Testis (tissue), 3 donors: ENCODE data around the gene SEL1L2. TPM values are rescaled to one million over a fixed set of nuclear protein-coding genes. Genes with fewer than 3 reads are reported as not detected.

Source experiments
- DNase-seq: peaks from one replicate; pipeline ENCODE4 v3.0.0-alpha.2; 2019
- H3K27ac ChIP-seq, 2 donors: fragments of 200-600 bp; sonication (generic); one replicate each; pipeline ENCODE4 v1.5.1; 2019
- H3K27me3 ChIP-seq: fragments of 200-600 bp; sonication (generic); one replicate; pipeline ENCODE4 v1.5.1; 2019
- H3K36me3 ChIP-seq: fragments of 200-600 bp; sonication (generic); one replicate; pipeline ENCODE4 v1.5.1; 2017; ENCODE audit warnings: low read depth; ENCODE audit errors: missing control alignments
- H3K4me1 ChIP-seq: fragments of 200-600 bp; sonication (generic); one replicate; pipeline ENCODE4 v1.5.1; 2019
- H3K4me3 ChIP-seq, 2 donors: fragments of 200-600 bp; sonication (generic); one replicate each; pipeline ENCODE4 v1.5.1; 2017 to 2019
- H3K9me3 ChIP-seq: fragments of 200-600 bp; sonication (generic); one replicate; pipeline ENCODE4 v1.5.1; 2017
- POLR2A ChIP-seq: fragments of 450-650 bp; IDR thresholded peaks from one replicate; pipeline ENCODE4 v1.6.1; 2017; ENCODE audit warnings: antibody characterized with exemption, mild to moderate bottlenecking, moderate library complexity
- WGBS, 2 donors: methylation state at CpG; one replicate each; pipeline ENCODE4 v1.1.5; 2018; 5-methylcytosine and 5-hydroxymethylcytosine counted together
- intact Hi-C: fragments of 100-400 bp; cut with DNase I; formaldehyde crosslinking; loops from one replicate; pipeline ENCODE4 v1.15.1; 2023; ENCODE audit warnings: low total_unique reads
- polyA plus RNA-seq: library from polyadenylated mRNA; stranded (reverse); fragments of 350-450 nt; fragmentation: Illumina TruSeq; extraction: RNeasy Lipid Tissue Mini Kit (QIAGEN cat#74804); gene quantifications from one replicate; pipeline ENCODE4 v1.2.3, GENCODE V29; 2014; ENCODE audit warnings: low read depth, low replicate concordance; ENCODE audit not compliant: insufficient read depth
- total RNA-seq, 2 donors: library from RNA; depleted of rRNA; stranded (reverse); fragments of >200 nt; gene quantifications; one replicate each; pipeline ENCODE4 v1.2.3, GENCODE V29; 2016
- TF ChIP-seq, protein P1 (sequence below), 3 experiments: fragments of 450-650 bp in 2 of 3; fragments of 200-600 bp in 1 of 3; sonication (generic) in 1 of 3; IDR thresholded peaks; one replicate each; pipeline ENCODE4 v1.5.1; 2016 to 2019; ENCODE audit warnings: antibody characterized with exemption in 3 of 3, mild to moderate bottlenecking in 2 of 3, moderate library complexity in 1 of 3

Gene SEL1L2
- total and polyA plus RNA-seq, 3 donors from 2014 or later = 4.1 to 10.0 (median 9.5) TPM

DNA sequence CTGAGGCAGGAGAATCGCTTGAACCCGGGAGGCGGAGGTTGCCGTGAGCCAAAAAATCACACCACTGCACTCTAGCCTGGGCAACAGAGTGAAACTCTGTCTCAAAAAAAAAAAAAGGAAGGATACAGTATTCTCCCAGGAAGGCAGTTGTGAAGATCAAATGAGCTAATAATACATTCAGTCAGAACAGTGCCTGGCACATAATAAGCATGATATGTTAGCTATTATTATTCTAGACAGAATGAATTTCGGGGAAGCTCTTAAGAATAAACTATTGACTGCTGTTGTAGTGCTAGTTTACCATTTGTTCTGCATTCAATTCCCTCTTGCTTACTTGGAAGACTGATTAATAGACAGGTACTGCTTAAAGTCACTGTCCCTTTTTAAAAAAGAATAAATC is 164.9 kb downstream of the SEL1L2 start:
- H3K36me3 ChIP-seq = no peaks in the 10 kb centered on the region
- no peaks in the 10 kb centered on the region for H3K27me3 ChIP-seq
- WGBS, 2 donors = 71 to 83% methylated on average over 5 of the region's 5 CpGs
- no peak for TF ChIP-seq POLR2A
- TF ChIP-seq, protein P1, sequence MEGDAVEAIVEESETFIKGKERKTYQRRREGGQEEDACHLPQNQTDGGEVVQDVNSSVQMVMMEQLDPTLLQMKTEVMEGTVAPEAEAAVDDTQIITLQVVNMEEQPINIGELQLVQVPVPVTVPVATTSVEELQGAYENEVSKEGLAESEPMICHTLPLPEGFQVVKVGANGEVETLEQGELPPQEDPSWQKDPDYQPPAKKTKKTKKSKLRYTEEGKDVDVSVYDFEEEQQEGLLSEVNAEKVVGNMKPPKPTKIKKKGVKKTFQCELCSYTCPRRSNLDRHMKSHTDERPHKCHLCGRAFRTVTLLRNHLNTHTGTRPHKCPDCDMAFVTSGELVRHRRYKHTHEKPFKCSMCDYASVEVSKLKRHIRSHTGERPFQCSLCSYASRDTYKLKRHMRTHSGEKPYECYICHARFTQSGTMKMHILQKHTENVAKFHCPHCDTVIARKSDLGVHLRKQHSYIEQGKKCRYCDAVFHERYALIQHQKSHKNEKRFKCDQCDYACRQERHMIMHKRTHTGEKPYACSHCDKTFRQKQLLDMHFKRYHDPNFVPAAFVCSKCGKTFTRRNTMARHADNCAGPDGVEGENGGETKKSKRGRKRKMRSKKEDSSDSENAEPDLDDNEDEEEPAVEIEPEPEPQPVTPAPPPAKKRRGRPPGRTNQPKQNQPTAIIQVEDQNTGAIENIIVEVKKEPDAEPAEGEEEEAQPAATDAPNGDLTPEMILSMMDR (IDR thresholded peaks at IDR 0.05) = no peak
- no peaks in the 10 kb centered on the region for H3K9me3 ChIP-seq
- no peak overlapping the region for H3K27ac ChIP-seq
- no peak for DNase-seq
- intact Hi-C loops = no loop called here
- H3K4me3 ChIP-seq = no peak overlapping the region
- H3K4me1 ChIP-seq = no peaks in the 10 kb centered on the region

GRCh38 chr20:13824459-13824858 is 166.0 kb downstream of the SEL1L2 start:
- Histone ChIP-seq H3K27ac (no peak overlapping the region), H3K4me1 (no peaks in the 10 kb centered on the region), H3K9me3 (no peaks in the 10 kb centered on the region), H3K36me3 (no peaks in the 10 kb centered on the region), H3K27me3 (no peaks in the 10 kb centered on the region), H3K4me3 (no peak overlapping the region)
- intact Hi-C loops = loop anchor here (5.0 kb wide), 1 partner anchor 228 kb away; no protein-coding TSS in a partner anchor
- TF ChIP-seq, protein P1 (IDR thresholded peaks at IDR 0.05) = no peak
- TF ChIP-seq POLR2A = no peak
- DNase-seq = no peak
- 96 to 100% methylated on average over 3 of the region's 3 CpGs for WGBS, 2 donors

DNA sequence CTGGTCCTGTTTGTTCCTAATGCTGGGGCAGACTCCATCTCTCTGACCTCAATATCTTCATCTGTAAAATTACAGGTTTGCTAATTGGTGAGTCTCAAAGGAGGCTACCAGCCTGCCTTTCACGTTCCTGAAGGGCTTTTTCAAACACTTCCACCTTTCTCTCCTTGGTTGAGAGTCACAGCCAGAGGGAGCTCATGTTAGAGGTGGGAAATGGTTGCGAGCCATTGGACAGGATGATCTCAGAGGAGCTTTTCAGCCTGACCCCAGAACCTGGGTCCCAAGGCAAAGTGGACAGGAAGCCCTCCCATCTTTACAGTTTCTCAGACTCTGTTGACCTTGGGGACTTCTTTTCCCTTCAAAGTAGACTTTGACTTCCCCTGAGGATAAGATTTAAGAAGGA is 168.0 kb downstream of the SEL1L2 start:
- Histone ChIP-seq H3K27me3 (no peaks in the 10 kb centered on the region), H3K27ac (no peak overlapping the region), H3K4me1 (no peaks in the 10 kb centered on the region), H3K9me3 (no peaks in the 10 kb centered on the region), H3K4me3 (no peak overlapping the region), H3K36me3 (no peaks in the 10 kb centered on the region)
- intact Hi-C loops = loop anchor here (5.0 kb wide), 1 partner anchor 230 kb away; no protein-coding TSS in a partner anchor
- no peak for DNase-seq
- 70 to 87% methylated on average over 2 of the region's 2 CpGs for WGBS, 2 donors
- TF ChIP-seq, protein P1 (IDR thresholded peaks at IDR 0.05) = no peak

DNA sequence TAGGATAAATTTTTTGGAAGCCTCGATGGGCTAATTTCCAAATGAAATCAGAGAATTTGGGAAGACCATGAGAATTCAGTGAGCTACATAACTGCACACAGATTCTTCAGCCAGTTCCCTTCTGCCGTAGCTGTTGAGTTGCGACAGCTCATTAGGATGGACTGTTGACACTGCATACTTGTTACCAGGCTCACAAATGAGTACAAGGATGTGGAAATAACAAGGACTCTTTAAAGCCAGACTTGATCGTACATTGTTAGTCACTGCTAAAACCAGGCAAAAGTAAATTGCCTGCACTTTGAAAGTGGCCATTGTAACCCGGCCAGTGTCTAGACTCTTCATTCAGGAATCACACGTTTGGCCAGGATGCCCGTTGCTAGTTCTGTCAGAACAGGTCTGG is 168.5 kb downstream of the SEL1L2 start:
- H3K4me1 ChIP-seq = no peaks in the 10 kb centered on the region
- H3K27me3 ChIP-seq = no peaks in the 10 kb centered on the region
- no peaks in the 10 kb centered on the region for H3K9me3 ChIP-seq
- DNase-seq = no peak
- intact Hi-C loops = loop anchor here (5.0 kb wide), 1 partner anchor 230 kb away; no protein-coding TSS in a partner anchor
- no peaks in the 10 kb centered on the region for H3K36me3 ChIP-seq
- H3K27ac ChIP-seq = no peak overlapping the region
- H3K4me3 ChIP-seq = no peak overlapping the region
- WGBS, 2 donors = 79 to 91% methylated on average over 7 of the region's 7 CpGs
- TF ChIP-seq, protein P1 (IDR thresholded peaks at IDR 0.05) = no peak
- no peak for TF ChIP-seq POLR2A

GRCh38 chr20:13819885-13820645 is 170.3 kb downstream of the SEL1L2 start:
- no peaks in the 10 kb centered on the region for H3K4me1 ChIP-seq
- no peaks in the 10 kb centered on the region for H3K9me3 ChIP-seq
- no peaks in the 10 kb centered on the region for H3K36me3 ChIP-seq
- DNase-seq = peak; percentile 40
- WGBS, 2 donors = 36 to 52% methylated on average over 5 of the region's 5 CpGs
- H3K4me3 ChIP-seq = no peak overlapping the region
- H3K27me3 ChIP-seq = no peaks in the 10 kb centered on the region
- intact Hi-C loops = loop anchor here (5.0 kb wide), 1 partner anchor 232 kb away; no protein-coding TSS in a partner anchor
- H3K27ac ChIP-seq = no peak overlapping the region
- no peak for TF ChIP-seq POLR2A
- TF ChIP-seq, protein P1 (IDR thresholded peaks at IDR 0.05) = peak; percentile 44 to 83 (median 67)
